ENCODE results near the gene MTA2. TPM values are rescaled to one million over a fixed set of nuclear protein-coding genes. Genes with fewer than 3 reads are reported as not detected.
"Not testable (repeated sequence)": the region's sequence is repeated elsewhere in the genome, so short reads cannot be mapped to it uniquely, and the experiment has no call there.

Gene MTA2
- polyA plus RNA-seq, 1 donor = 108 TPM

DNA sequence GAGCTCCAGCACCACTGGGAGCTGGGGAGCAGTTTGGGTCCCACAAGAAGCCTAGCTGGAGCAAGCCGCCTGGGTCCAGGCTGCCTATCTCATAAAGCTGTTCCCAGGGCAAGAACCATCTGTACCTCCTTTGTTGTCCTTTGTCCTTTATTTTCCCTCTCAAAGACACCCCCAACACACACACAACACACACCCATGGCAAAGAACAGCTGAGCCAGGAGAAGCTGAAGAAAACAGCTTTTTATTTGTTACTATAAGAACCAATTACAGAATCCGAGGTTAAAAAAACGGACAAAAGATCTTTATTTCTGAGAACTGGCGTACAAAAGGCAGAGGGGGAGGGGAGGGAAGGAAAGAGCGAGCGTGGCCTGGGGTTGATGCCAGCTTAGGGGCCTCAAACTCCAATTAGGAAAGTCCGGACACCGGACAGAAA is 8.7 kb downstream of the MTA2 start:
- no peak for DNase-seq

DNA sequence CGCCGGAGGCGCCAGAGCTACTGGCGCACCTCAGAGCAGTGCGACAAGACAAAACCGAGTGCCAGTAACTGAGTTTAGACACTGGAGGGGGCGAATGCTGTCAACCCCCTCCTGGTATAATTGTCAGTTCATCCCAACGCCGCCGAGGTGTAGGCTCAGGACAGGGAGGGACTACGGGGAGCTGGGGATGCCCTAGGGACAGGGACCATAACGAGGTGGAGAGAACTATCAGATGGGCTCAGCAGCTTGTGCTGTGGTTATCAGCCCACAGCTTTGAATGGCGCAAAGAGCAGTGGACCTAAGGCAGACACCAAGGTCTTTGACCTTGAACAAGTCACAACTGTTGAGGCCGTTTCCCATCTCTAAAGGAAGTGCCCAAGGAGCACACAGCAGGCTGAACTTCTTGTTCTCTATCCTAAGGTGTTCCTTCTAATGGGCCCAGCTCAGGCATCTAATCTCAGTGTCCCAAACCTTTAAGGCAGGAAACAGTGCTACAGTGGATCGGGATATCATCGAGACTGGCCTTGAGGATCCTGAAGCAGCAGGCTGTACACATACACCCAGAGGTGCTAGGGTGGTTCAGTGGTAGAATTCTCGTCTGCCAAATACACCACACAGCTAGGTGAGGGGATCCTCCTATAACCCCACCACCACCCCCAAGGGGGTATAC is 9.4 kb downstream of the MTA2 start:
- no peak for DNase-seq

DNA sequence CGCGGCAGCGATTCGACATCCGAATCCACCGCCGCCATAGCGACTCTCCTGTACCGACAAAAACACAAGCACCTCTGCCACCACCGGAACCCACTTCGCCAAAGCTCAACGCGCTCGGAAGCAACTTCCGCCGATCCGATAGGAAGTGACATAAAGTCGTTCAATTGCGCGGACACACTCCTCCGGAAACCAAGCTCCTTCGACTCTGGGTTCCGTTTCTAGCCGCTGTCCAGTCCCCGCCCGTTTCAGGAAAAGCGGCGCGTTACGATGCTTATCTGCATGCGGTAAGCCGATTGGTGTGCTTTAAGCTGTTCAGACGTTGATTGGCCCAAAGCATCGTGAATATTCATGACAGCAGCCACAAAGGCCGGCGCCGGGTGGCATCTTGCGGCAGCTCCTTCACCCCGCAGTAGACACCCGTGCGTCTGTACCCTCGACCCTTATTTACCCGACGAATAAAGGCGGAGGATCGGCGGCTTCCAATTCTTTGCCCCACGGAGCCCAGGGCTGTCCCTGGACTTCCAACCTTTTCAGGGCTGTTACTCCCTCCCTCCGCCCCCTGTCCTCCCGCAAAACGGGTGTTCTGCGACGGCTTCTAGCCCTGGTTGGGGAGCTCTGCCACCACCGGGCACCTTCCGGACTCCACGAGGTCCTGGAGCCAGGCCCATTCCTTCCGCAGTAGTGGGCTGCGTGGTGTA is 10.1 kb downstream of the MTA2 start, which contains the start of gene TUT1:
Gene TUT1, minus strand, starts transcription at position 76 of the 698 bp plus-strand sequence. Its CDS starts 38 bp downstream, at position 38.
- peak; percentile 99 for DNase-seq

DNA sequence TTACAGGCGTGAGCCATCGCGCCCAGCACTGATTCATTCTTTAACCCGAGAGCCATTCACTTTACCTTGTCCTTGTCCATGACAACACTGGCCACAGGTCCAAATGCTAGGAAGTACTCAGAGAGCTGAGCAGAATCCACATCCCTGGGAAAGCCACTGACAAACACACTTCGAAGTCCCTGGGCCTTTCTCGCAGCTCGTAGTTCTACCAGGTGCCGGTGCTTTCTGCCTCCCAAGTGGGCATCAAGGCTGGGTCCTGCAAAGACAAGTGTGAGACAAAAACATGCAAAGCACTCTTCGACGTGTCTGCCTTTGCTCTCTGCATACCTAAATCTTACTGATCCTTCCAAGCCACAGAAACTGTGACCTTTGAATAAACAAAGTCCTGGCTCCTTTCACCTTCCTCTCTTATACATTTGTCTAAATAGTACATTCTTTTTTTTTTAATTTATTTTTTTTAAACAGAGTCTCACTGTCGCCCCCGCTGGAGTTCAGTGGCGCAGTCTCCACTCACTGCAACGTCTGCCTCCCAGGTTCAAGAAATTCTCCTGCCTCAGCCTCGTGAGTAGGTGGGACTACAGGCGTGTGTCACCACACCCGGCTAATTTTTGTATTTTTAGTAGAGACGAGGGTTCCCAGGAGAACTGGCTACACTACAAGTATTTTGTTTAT is 12.6 kb downstream of the MTA2 start:
- no peak for DNase-seq

DNA sequence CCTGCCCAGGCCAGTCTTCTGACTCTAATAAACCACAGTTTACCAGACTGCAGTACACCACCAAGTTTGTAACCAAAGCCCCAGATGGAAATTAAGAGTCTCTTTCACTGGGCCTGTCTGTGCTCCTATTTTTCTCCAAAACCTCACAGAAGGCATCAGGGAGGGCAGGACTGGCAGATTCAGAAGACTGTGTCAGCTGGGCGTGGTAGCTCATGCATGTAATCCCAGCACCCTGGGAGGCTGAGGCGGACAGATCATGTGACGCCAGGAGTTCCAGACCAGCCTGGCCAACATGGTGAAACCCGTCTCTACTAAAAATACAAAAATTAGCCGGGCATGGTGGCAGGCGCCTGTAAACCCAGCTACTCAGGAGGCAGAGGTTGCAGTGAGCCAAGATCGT is 16.3 kb downstream of the MTA2 start:
- DNase-seq = not testable (repeated sequence)

DNA sequence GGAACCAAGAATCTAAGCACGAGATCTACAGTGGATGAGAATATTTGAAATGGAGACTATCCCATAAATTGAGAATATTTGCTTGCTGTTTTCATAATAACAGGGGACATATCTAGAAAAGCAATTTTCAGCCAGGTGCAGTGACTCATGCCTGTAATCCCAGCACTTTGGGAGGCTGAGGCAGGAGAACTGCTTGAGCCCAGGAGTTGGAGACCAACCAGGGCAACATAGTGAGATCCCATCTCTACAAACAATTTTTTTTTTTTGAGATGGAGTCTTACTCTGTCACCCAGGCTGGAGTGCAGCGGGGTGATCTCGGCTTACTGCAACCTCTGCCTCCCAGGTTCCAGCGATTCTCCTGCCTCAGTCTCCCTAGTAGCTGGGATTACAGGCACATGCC is 19.9 kb downstream of the MTA2 start:
- not testable (repeated sequence) for DNase-seq

DNA sequence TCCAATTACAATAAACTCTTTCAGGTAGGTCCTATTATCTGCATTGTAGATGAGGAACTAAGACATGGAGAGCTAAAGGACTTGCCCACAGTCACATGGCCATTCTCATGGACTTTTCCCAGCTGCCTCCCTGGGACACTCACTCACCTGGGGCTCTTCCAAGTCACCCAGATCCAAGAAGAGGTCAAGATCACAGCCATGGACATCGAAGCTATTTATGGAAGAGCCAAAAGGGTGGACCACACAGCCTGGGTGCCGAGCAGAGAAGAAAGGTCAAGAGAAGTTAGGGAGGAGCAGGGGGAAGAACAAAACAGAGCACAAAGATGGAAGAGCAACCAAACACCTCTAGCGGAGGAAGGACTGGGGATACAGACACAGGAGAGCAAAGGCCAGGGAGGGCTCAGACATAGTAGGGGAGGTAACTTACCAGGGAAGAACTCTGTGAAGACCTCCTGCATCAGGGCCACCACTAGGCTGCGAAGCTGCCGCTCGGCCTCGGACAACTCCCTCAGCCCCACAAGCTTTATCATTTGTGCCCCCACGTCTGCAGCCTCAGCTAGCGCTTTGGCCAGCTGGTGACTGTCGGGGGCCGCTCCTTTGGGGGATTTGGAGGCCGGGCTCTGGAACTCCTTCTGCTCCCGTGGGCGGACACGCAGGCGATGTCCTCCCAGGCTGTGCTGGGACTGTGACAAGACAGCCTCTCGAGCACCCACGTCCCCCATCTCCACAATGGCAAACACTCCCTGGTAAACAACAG is 20.5 kb downstream of the MTA2 start:
- no peak for DNase-seq

DNA sequence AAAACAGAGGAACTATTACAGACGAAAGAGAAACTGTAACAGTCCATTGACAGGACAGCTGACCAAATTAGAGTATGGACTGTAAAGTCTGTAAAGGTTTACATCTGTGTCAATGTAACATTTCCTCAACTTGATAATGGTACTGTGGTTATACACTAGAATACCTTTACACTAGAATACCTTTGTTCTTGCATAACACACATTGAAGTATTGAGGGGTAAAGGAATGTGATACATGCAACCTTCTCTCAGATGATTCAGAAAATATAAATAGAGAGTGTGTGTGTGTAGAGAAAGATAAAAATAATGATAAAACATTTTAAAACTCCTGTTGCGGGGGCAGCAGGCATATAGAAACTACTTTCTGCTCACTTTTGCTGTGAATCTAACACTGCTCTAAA is 22.4 kb downstream of the MTA2 start:
- no peak for DNase-seq

DNA sequence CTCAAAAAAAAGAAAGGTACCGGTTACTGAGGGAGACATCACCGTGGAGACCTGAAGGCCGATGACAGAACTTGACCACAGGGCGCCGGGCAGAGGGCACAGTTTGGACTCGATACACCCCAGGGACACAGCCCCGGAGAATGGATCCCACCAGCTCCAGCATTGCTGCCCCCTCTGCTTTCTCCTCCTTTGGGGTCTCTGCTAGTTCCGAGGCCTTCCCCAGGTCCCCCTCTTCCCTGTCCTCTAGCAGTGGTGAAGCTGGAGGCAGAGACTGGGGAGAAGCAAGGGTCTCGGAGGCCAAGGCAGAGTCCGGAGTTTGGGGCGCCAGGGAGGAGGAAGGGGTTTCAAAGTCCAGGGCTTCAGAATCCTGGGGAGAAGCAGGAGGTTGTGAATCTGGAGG is 23.1 kb downstream of the MTA2 start:
- DNase-seq = no peak

DNA sequence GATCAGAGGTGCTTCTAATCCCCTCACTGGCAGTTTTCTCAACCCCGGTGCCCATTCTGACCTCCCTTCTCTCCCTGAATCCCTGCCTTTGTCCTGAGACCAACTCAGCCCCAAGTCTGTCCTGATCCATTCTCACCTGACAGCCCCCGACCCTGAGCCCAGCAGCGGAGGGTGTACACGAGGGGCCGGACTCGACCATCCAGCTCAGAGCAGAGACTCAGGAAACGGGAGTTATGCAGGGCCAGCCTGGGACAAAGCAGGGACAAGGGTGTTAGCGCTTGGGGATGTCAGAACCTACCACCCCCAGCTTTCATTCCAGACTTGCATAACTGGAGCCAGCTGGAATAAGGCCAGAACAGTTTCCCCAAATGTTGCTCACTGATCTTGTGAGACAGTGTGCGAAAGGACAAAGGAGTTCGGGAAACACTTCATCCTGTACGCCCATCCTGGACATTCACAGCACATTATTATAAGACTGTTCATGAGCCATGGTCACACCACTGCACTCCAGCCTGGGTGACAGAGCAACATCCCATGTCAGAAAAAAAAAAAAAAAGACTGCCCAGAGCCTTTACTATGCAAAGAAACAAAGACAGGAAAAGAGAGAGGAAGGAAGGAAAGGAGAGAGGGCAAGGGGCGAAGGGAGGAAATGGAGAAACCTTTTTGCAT is 24.5 kb downstream of the MTA2 start:
- DNase-seq = no peak

DNA sequence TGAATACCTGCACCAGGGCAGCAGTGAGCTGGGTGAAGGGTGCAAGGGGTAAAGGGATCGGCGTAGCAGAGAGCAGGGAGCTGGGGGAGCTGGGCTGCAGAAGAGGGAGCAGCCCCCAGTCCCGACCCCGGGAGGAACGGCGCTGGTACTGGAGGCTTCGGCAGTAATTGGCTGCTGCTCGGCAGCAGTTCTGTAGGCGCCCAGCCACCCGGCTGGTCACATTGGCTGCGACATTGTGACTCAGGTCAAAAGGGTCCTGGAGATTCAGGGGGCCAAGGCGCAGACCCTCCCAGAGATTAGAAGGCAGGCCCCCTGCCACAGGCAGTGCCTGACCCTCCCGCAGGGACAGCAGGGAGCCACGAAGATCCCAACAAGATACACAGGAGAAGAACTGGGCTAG is 25.8 kb downstream of the MTA2 start:
- DNase-seq = no peak

DNA sequence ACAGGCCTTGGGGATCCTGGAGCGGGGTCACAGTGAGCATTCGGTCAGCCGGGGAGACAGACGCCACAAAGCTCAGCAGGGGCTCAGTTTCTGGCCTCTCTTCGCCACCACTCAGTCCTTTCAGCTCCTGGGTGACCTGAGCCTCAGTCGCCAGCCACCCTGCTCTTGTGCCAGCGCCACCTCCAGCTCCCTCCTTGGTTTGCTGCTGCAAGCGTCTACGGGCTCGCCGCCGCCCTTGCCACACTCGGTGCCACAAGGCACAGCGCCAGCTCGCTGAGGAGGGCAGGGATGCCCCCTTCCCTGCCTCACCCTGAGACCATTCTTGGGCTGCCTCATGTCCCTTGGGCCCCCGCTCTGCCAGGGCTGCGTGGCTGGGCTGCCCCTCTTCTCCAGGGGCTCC is 26.5 kb downstream of the MTA2 start:
- DNase-seq = no peak

DNA sequence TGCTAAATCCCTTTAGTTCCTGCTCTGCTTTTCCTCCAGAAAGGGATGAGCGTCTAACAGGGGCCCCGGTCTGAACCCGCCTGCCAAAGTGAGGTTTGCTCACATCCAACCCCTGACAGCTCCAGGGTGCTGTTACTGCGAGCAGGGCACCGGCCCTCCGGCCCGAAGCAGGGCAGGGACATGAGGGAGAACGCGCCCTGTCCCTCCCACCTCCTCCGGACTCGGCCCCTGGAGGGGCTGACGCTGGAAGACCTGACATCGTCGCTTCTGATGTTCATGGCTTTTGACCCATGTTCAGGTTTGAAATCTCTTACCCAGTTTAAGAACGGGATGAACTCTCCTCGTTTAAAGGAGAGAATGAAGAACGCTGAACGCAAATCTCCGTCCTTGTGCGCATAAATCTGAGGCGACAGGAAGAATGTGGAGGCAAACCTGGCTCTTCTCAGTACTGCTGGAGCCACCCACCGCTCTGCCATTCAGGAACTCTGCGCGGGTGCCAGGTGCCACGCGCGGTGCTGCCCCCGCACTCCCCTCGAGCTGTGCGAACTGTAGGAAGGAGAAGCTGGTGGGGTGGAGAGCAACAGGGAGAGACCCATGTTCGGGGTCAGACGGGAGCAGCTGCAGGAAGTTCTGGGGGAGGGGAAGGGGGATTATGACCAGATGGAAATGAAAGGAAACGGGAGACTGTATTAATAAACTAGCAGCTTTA is 27.1 kb downstream of the MTA2 start:
- DNase-seq = no peak

DNA sequence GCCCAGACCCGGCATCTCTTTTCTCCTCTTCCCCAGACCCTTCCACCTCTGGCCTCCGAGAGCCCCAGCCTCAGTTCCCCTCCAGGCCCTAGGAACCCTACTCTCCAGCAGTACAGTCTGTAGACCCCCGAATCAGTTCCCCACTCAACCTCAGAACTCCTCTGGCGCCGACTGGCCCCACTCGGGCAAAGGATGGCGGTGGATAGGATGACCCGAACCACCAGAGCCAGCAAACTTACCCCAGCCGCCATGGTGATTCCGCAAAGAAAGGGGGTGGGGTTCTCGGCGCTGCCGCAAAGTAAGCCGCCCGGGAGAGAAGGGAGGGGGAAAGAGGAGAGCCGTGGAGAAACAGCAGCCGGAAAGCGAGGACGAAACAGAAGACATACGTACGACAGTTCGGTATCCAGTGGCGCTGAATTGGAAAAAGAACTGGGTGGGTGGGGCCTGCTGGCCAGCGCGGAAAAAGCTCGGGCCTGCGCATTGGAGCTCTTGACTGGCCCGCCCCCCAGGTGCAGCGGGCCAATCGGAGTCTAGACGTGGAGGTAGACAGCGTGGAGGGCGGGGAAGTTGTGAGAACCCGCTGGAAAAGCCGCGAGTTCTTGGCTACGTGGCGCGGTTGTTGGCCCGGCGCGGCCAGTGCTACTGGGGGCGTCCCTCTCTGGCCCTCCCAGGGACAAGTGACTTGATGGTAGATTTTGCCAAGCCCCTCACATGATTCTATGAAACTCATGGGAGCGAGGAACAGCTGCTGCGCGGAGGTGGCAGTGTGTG is 27.9 kb downstream of the MTA2 start, which contains the start of gene EEF1G:
Gene EEF1G, minus strand, starts transcription at position 300 of the 771 bp plus-strand sequence. Its CDS starts 49 bp downstream, at position 251.
- peak; percentile 99 for DNase-seq

DNA sequence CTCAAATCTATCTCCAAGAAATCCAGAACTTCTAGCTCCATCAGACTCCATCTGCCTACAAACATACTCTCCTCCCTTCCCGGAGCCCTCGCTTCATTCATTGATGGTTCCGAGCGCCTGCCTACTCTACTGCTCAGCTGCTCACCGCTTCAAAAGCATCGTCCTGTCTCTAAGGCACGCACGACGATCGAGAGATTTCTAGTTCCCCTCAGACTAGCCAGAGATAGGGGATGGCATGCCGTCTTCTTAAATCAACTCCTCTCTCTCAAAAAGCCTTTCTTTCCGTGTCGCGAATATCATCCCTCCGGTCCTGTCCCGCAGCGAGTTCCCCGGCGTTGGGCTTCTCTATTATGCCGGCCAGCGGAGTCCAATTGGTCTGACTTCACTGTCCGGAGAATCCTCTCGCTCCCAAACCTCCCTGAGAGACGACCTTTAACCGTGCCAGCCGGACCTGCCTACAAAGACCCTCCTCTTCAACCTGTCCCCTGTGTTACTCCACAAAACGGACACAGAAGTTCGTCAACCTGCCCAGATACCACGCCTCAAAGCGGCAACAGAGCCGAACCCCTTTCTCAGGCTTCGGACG is 28.6 kb downstream of the MTA2 start:
- DNase-seq = no peak

DNA sequence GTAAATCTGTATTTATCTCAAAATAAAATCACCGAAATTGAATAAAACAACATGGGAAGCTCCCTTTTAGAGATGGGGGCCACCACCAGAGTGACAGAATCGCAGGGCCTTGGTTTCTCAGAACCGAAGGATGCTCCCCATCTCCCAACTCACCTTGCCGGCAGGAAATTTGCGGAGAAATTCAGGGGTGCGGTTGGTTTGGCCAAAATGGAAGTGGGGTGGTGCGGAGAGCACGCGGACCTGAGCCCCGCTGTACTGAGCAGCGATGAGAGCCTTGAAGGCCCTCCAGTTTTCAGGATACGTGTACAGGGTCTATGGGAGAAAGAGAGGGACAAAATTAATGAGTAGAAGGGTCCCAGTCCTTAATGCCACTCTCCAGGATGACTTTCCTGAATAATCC is 29.2 kb downstream of the MTA2 start:
- no peak for DNase-seq

DNA sequence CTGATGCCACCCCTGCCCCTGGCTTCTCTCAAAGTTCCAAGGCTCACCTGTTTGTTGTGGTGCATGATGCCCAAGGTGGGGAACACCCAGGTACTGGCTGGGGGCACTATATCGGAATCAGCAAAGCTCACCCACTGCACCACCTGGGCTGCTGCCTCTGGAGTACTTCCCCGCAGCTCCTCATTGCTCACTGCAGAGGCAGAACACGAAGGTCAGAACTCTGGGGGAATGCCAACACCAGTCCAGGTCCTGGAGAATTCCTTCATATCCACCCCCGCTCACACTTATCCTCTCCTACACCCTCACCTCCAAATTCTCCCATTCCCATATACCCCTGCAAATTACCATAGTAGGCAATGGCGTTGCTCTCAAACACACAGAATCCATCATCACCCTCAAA is 30.2 kb downstream of the MTA2 start:
- DNase-seq = not testable (repeated sequence)

DNA sequence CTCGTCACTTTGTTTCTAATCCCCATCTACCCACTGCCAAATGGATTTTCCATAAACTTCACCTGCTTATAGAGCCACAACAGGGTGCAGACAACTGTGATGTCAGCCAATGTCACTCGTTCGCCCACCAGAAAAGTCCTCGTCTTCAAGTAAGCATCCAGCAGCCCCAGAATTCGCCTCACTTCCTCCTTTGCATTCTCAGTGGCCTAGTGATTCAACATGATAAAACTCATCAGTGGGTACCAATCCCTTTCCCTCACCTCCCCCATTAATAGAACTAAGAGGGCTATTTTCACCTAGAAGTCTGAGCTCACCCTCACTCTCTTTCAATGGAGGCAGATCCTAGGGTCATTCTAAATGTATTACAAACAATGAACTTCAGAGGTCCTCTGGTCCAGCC is 30.8 kb downstream of the MTA2 start:
- not testable (repeated sequence) for DNase-seq

DNA sequence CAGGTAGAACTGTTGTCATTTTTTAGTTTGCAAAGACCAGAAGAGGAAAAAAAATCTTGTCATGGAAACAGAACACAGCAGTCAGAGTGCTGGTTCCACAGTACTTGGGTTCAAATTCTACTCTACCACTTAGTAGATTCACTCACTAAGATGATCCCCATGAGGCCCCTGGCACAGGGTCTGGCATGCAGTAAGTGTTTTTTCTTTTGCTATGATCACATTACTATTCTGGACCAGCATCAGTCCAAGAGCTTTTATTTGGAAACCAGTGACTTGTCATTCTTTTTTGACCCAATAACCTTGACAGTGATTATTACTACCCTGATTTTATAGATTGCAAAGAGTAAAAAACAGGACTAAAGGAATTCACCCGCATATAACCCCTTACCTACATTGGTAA is 32.1 kb downstream of the MTA2 start:
- DNase-seq = no peak
